ENCODE data around the gene HYAL2. TPM values are rescaled to one million over a fixed set of nuclear protein-coding genes. Genes with fewer than 3 reads are reported as not detected.

Gene HYAL2
- total RNA-seq, 4 donors from 2014 or later, result 106 to 348 (median 175) TPM

- ATAC-seq (ENCODE audit: low FRiP score) (no peak), DNase-seq (ENCODE audit: low spot score) (no peak)
- no peak for TF ChIP-seq CTCF (IDR thresholded peaks at IDR 0.05)
Measured at GRCh38 chr3:50355829-50356552, 33.4 kb upstream of the HYAL2 start.

- ATAC-seq (ENCODE audit: low FRiP score), result no peak
- no peak for TF ChIP-seq CTCF (IDR thresholded peaks at IDR 0.05)
Measured at GRCh38 chr3:50354850-50355249, 32.3 kb upstream of the HYAL2 start.

GRCh38 chr3:50354186-50354764, 31.7 kb upstream of the HYAL2 start:
- ATAC-seq (ENCODE audit: low FRiP score), result no peak
- no peak for TF ChIP-seq CTCF (IDR thresholded peaks at IDR 0.05)
- no peak for DNase-seq (ENCODE audit: low spot score)

More at GRCh38 chr3:50354850-50355249, 32.3 kb upstream of the HYAL2 start:
- DNase-seq (ENCODE audit: low spot score), result no peak

GRCh38 chr3:50353245-50354004, 30.9 kb upstream of the HYAL2 start:
- no peak for TF ChIP-seq CTCF (IDR thresholded peaks at IDR 0.05)
- DNase-seq (ENCODE audit: low spot score), result no peak

GRCh38 chr3:50352781-50353180, 30.2 kb upstream of the HYAL2 start:
- no peak for DNase-seq (ENCODE audit: low spot score)
- ATAC-seq (ENCODE audit: low FRiP score), result no peak
- no peak for TF ChIP-seq CTCF (IDR thresholded peaks at IDR 0.05)

More at GRCh38 chr3:50353245-50354004, 30.9 kb upstream of the HYAL2 start:
- ATAC-seq (ENCODE audit: low FRiP score), result no peak

GRCh38 chr3:50351323-50351697, 28.8 kb upstream of the HYAL2 start:
- ATAC-seq (ENCODE audit: low FRiP score) (no peak), DNase-seq (ENCODE audit: low spot score) (no peak)
- no peak for TF ChIP-seq CTCF (IDR thresholded peaks at IDR 0.05)

Data from omental fat pad (tissue), 4 donors.